H1 (cell line): ENCODE results near the gene ALPK3. TPM values are rescaled to one million over a fixed set of nuclear protein-coding genes. Genes with fewer than 3 reads are reported as not detected.

Experiments
- CTCF ChIA-PET: fragments of 300-600 bp; sonication (Branson Sonifier 250); formaldehyde crosslinking; loops from one replicate; lab custom pipeline; 2021; ENCODE audit not compliant: partially characterized antibody; lab: Charles Lee
- POLR2A ChIA-PET: fragments of 300-600 bp; sonication (Branson Sonifier 250); formaldehyde crosslinking; loops from one replicate; lab custom pipeline; 2021; ENCODE audit warnings: inconsistent platforms; ENCODE audit not compliant: partially characterized antibody; lab: Charles Lee
- DNase-seq, 2 experiments: peaks; one replicate each; pipeline versions ENCODE4 v3.0.0 to v3.0.0-alpha.2; 2010 to 2022; ENCODE audit warnings: low spot score in 2 of 2, low read depth in 1 of 2, mixed read lengths in 1 of 2
- FAIRE-seq: peaks from 2 replicates; lab custom pipeline; 2011; peaks lifted over from hg19 to GRCh38; lab: Jason Lieb, UNC
- H2AFZ ChIP-seq: 2 replicates; pipeline ENCODE4 v1.8.1; 2012; ENCODE audit warnings: low read length, inconsistent platforms
- H2AK5ac ChIP-seq: 2 replicates; pipeline ENCODE4 v1.6.1; 2013; ENCODE audit warnings: low read depth, low read length
- H2BK120ac ChIP-seq: replicated peaks from 2 replicates; pipeline ENCODE3; 2013; ENCODE audit warnings: low read depth, low read length, inconsistent platforms
- H2BK12ac ChIP-seq: 2 replicates; pipeline ENCODE4 v1.6.1; 2013; ENCODE audit warnings: low read depth, low read length
- H2BK15ac ChIP-seq: 2 replicates; pipeline ENCODE4 v1.6.1; 2013; ENCODE audit warnings: low read length
- H2BK20ac ChIP-seq: 2 replicates; pipeline ENCODE4 v1.6.1; 2013; ENCODE audit warnings: low read length
- H2BK5ac ChIP-seq: 2 replicates; pipeline ENCODE4 v1.6.1; 2013; ENCODE audit warnings: low read depth, low read length
- H3K14ac ChIP-seq: 2 replicates; pipeline ENCODE4 v1.6.1; 2013; ENCODE audit warnings: inconsistent platforms; ENCODE audit not compliant: insufficient read length
- H3K18ac ChIP-seq: 2 replicates; pipeline ENCODE4 v1.6.1; 2013; ENCODE audit warnings: low read length; ENCODE audit errors: extremely low read depth
- H3K23ac ChIP-seq: 2 replicates; pipeline ENCODE4 v1.6.1; 2013; ENCODE audit warnings: inconsistent platforms; ENCODE audit not compliant: insufficient read length
- H3K23me2 ChIP-seq: 2 replicates; pipeline ENCODE4 v1.6.1; 2013; ENCODE audit warnings: low read depth, low read length
- H3K27ac ChIP-seq: 2 replicates; pipeline ENCODE4 v1.6.1; 2011; ENCODE audit warnings: low read depth, low read length, inconsistent platforms
- H3K27me3 ChIP-seq, 4 experiments: replicated peaks in 1 of 4; 1 replicate in 1 of 4; 2 replicates in 3 of 4; pipeline versions ENCODE4 v1.6.1 to v1.8.1; 2011 to 2013; ENCODE audit warnings: low read length in 3 of 4, mild to moderate bottlenecking in 3 of 4, inconsistent platforms in 2 of 4, mixed read lengths in 2 of 4, moderate library complexity in 1 of 4; ENCODE audit not compliant: control insufficient read depth in 3 of 4, insufficient read depth in 3 of 4; ENCODE audit errors: extremely low read depth in 1 of 4
- H3K36me3 ChIP-seq, 4 experiments: 2 replicates each; pipeline versions ENCODE4 v1.6.1 to v1.8.1; 2011 to 2013; ENCODE audit warnings: mild to moderate bottlenecking in 4 of 4, low read length in 3 of 4, moderate library complexity in 2 of 4, control low read depth in 1 of 4, inconsistent platforms in 1 of 4; ENCODE audit not compliant: insufficient read depth in 4 of 4, control insufficient read depth in 2 of 4
- H3K4ac ChIP-seq: replicated peaks from 2 replicates; pipeline ENCODE3; 2013; ENCODE audit warnings: low read length, low read depth, mixed read lengths, inconsistent platforms; ENCODE audit not compliant: insufficient read length
- H3K4me1 ChIP-seq, 4 experiments: replicated peaks in 1 of 4; 1 replicate in 1 of 4; 2 replicates in 3 of 4; pipeline versions ENCODE4 v1.6.1 to v1.8.1; 2011 to 2013; ENCODE audit warnings: low read length in 3 of 4, inconsistent platforms in 2 of 4, mixed read lengths in 1 of 4; ENCODE audit not compliant: insufficient read depth in 4 of 4, control insufficient read depth in 3 of 4
- H3K4me2 ChIP-seq, 2 experiments: 2 replicates each; pipeline versions ENCODE4 v1.6.1 to v1.8.1; 2011 to 2013; ENCODE audit warnings: low read depth in 2 of 2, low read length in 2 of 2, control low read depth in 1 of 2, inconsistent platforms in 1 of 2, mild to moderate bottlenecking in 1 of 2; ENCODE audit not compliant: insufficient read depth in 1 of 2
- H3K4me3 ChIP-seq, 4 experiments: fragments of 200-600, 300-600 bp in 1 of 4; sonication (generic), shearing (Covaris generic), sonication (Bioruptor Twin) in 1 of 4; 2 replicates each; pipeline versions ENCODE4 v1.5.1 to v1.8.1; 2011 to 2016; ENCODE audit warnings: low read length in 4 of 4, low read depth in 3 of 4, control low read depth in 2 of 4, inconsistent platforms in 2 of 4, mild to moderate bottlenecking in 2 of 4, mixed read lengths in 1 of 4, moderate library complexity in 1 of 4; ENCODE audit not compliant: insufficient read depth in 2 of 4; ENCODE audit errors: extremely low read depth in 1 of 4
- H3K56ac ChIP-seq: replicated peaks from 2 replicates; pipeline ENCODE3; 2013; ENCODE audit warnings: low read depth, mild to moderate bottlenecking, mixed read lengths, low read length, inconsistent platforms; ENCODE audit not compliant: insufficient read length
- H3K79me1 ChIP-seq: 2 replicates; pipeline ENCODE4 v1.6.1; 2013; ENCODE audit warnings: low read depth, low read length, control low read depth
- H3K79me2 ChIP-seq, 2 experiments: 2 replicates each; pipeline versions ENCODE4 v1.6.1 to v1.8.1; 2012 to 2013; ENCODE audit warnings: low read length in 2 of 2, mild to moderate bottlenecking in 2 of 2, inconsistent platforms in 1 of 2; ENCODE audit not compliant: insufficient read depth in 2 of 2, control insufficient read depth in 1 of 2
- H3K9ac ChIP-seq, 4 experiments: replicated peaks in 1 of 4; 1 replicate in 1 of 4; 2 replicates in 3 of 4; pipeline versions ENCODE4 v1.6.1 to v1.8.1; 2011 to 2013; ENCODE audit warnings: low read depth in 3 of 4, low read length in 3 of 4, control low read depth in 2 of 4, mild to moderate bottlenecking in 2 of 4, moderate library complexity in 2 of 4, inconsistent platforms in 1 of 4; ENCODE audit errors: extremely low read depth in 1 of 4
- H3K9me3 ChIP-seq, 2 experiments: 2 replicates each; pipeline versions ENCODE4 v1.6.1 to v1.8.1; 2012 to 2013; ENCODE audit warnings: mild to moderate bottlenecking in 2 of 2, moderate library complexity in 2 of 2, control low read depth in 1 of 2, inconsistent platforms in 1 of 2, low read depth in 1 of 2, low read length in 1 of 2, mixed read lengths in 1 of 2; ENCODE audit not compliant: insufficient read depth in 2 of 2
- H4K20me1 ChIP-seq, 2 experiments: replicated peaks in 1 of 2; 2 replicates each; pipeline versions ENCODE3 to v1.8.1; 2011 to 2013; ENCODE audit warnings: inconsistent platforms in 2 of 2, low read length in 2 of 2, mild to moderate bottlenecking in 1 of 2; ENCODE audit not compliant: insufficient read depth in 2 of 2, control insufficient read depth in 1 of 2
- H4K5ac ChIP-seq: 2 replicates; pipeline ENCODE4 v1.6.1; 2013; ENCODE audit warnings: low read length, low read depth, mixed read lengths, inconsistent platforms; ENCODE audit not compliant: insufficient read length
- H4K8ac ChIP-seq: 2 replicates; pipeline ENCODE4 v1.8.0; 2013; ENCODE audit warnings: mild to moderate bottlenecking, moderate library complexity, low read length, inconsistent platforms; ENCODE audit not compliant: insufficient read depth; ENCODE audit errors: extremely low read depth
- H4K91ac ChIP-seq: replicated peaks from 2 replicates; pipeline ENCODE3; 2013; ENCODE audit warnings: low read length, mixed read lengths, inconsistent platforms; ENCODE audit not compliant: insufficient read length
- CBX5 ChIP-seq: fragments of 300-800, 300-1000 bp; sonication (generic); IDR thresholded peaks from 2 replicates; pipeline ENCODE4 v1.7.1; 2016; ENCODE audit warnings: antibody characterized with exemption, low read length, low read depth
- CHD1 ChIP-seq: IDR thresholded peaks from 2 replicates; pipeline ENCODE4 v1.6.1; 2012; ENCODE audit warnings: low read depth, low read length, improper control_type of control experiment
- CTBP2 ChIP-seq: IDR thresholded peaks from 2 replicates; pipeline ENCODE4 v1.7.0; 2011; ENCODE audit warnings: borderline replicate concordance, mild to moderate bottlenecking, moderate library complexity, mixed read lengths, low read length; ENCODE audit not compliant: insufficient read depth, insufficient read length
- E2F6 ChIP-seq: IDR thresholded peaks from 2 replicates; pipeline ENCODE4 v1.6.1; 2012; ENCODE audit warnings: inconsistent platforms
- HDAC2 ChIP-seq, 2 experiments: fragments of 300-600 bp in 1 of 2; sonication (generic) in 1 of 2; IDR thresholded peaks; 2 replicates each; pipeline ENCODE4 v1.6.1; 2011 to 2012; ENCODE audit warnings: low read depth in 2 of 2, low read length in 2 of 2, mild to moderate bottlenecking in 2 of 2, moderate library complexity in 2 of 2, borderline replicate concordance in 1 of 2, inconsistent platforms in 1 of 2
- KDM1A ChIP-seq: fragments of 200-600, 300-600 bp; sonication (generic); IDR thresholded peaks from 2 replicates; pipeline ENCODE4 v1.7.1; 2016; ENCODE audit warnings: mild to moderate bottlenecking, low read length, borderline replicate concordance
- NANOG ChIP-seq: IDR thresholded peaks from 2 replicates; pipeline ENCODE4 v1.6.1; 2011; ENCODE audit warnings: low read length, low read depth, mild to moderate bottlenecking, inconsistent platforms; ENCODE audit not compliant: insufficient read depth, poor library complexity, severe bottlenecking
- NRF1 ChIP-seq: IDR thresholded peaks from 2 replicates; pipeline ENCODE4 v1.6.1; 2011; ENCODE audit warnings: mild to moderate bottlenecking, low read depth, low read length, improper control_type of control experiment
- POU5F1 ChIP-seq: IDR thresholded peaks from 2 replicates; pipeline ENCODE4 v1.6.1; 2011; ENCODE audit warnings: low read depth, mild to moderate bottlenecking, low read length, moderate library complexity
- SAP30 ChIP-seq: fragments of 300-600 bp; sonication (generic); IDR thresholded peaks from 2 replicates; pipeline ENCODE4 v1.7.1; 2012; ENCODE audit warnings: low read length, moderate library complexity, mild to moderate bottlenecking, inconsistent platforms; ENCODE audit not compliant: insufficient read depth, insufficient replicate concordance
- WGBS, 2 experiments: shearing (Covaris generic) in 1 of 2; methylation state at CpG; one replicate each; pipeline versions ENCODE4 v1.1.6 to v1.1.7; 2013 to 2015; ENCODE audit warnings: low lambda C conversion rate in 2 of 2, mixed read lengths in 2 of 2, inconsistent platforms in 1 of 2, low coverage in 1 of 2, missing lambda C conversion rate in 1 of 2; ENCODE audit not compliant: insufficient replicate concordance in 2 of 2, insufficient coverage in 1 of 2, insufficient read length in 1 of 2; ENCODE audit errors: extremely low coverage in 1 of 2, missing lambda C conversion rate in 1 of 2; 5-methylcytosine and 5-hydroxymethylcytosine counted together
- polyA plus RNA-seq, 7 experiments: library from polyadenylated mRNA; depleted of rRNA in 3 of 7; stranded (reverse) in 5 of 7; unstranded in 2 of 7; fragments of >200 nt in 5 of 7; fragments of 200-250 nt in 2 of 7; gene quantifications; 1 replicate in 5 of 7; 2 replicates in 1 of 7; 4 replicates in 1 of 7; pipeline versions ENCODE4 v1.2.1 to v1.2.3, GENCODE V29; 2011 to 2013; ENCODE audit warnings: missing spikeins in 2 of 7, mixed read lengths in 2 of 7
- total RNA-seq: library from RNA; stranded (reverse); fragmentation: NEBNext Ultra II Directional; extraction: Animal tissue kit (Norgen Biotek cat#: 25700); gene quantifications from 2 replicates; pipeline ENCODE4 v1.2.1, GENCODE V29; 2021

Gene ALPK3
- total and polyA plus RNA-seq, 2 of the 8 experiments (the other 6 are each of a cell fraction or from before 2014, with no cell fraction given), result 4.4 to 19.2 TPM

DNA sequence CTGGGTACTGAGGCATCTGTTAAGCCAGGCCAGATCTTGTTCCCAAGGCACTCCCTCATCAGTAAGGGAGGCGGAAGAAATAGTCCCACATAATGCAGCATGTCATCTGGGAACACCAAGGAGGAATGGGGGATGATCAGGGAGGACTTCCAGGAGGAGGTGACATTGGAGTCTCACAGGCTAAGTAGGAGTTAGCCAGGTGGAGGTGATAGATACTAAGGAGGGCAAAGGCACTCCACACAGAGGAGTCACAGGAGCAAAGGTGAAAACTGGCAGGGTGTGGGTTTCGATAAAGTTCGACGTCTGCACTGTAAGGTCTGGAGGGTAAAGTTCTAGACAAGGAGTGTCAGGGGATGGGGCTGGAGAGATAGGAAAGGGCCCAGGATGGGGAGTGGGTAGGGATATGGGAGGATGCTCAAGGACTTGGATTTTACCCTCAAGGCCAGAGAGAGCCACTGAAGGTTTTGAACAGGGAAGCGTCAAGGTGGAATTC, 73.6 kb downstream of the ALPK3 start:
- no peak overlapping the region for H4K5ac ChIP-seq
- H2BK15ac ChIP-seq, result peak overlapping the region; percentile 40; the same call in 1 of the 2 replicates
- H2BK20ac ChIP-seq, result no peak overlapping the region
- 0 out of 2 replicates have a peak overlapping the region, but pooled peaks have one; percentile 39 for H2BK12ac ChIP-seq
- no peak overlapping the region for H3K27ac ChIP-seq
- H4K91ac ChIP-seq, result peak overlapping the region; percentile 15
- H2BK5ac ChIP-seq, result peak overlapping the region; percentile 55; the same call in 1 of the 2 replicates
- no peak overlapping the region for H3K4ac ChIP-seq
- H3K27me3 ChIP-seq, result 0 out of 7 replicates have a peak, but pooled peaks cover 0 to 3% (median 0%) of the 10 kb centered on the region in 4 experiments
- no peak overlapping the region for H2AK5ac ChIP-seq
- no peaks in the 10 kb centered on the region for H3K79me2 ChIP-seq
- CTCF ChIA-PET, result interaction anchor here (1.0 to 1.3 kb wide), 2 partner anchors 8 to 19 kb away, joined by 3 read pairs; no protein-coding TSS in a partner anchor
- no peak overlapping the region for H4K8ac ChIP-seq
- no peak overlapping the region for H2AFZ ChIP-seq
- peaks cover 0 to 8% (median 1%) of the 10 kb centered on the region in 4 experiments; a peak in 4 of 7 replicates for H3K4me1 ChIP-seq
- H3K14ac ChIP-seq, result no peak overlapping the region
- no peaks in the 10 kb centered on the region for H3K23me2 ChIP-seq
- H3K36me3 ChIP-seq, result no peaks in the 10 kb centered on the region
- TF ChIP-seq NANOG (no peak), NRF1 (no peak), HDAC2 (IDR thresholded peaks at IDR 0.05; ENCODE audit: borderline replicate concordance in 1 of 2, low read depth in 2 of 2, low read length in 2 of 2) (no peak), KDM1A (no peak), E2F6 (no peak), POU5F1 (no peak), CHD1 (no peak), CBX5 (no peak), SAP30 (no peak), CTBP2 (no peak)
- TF ChIP-seq, all 59 proteins: peak for 0
- DNase-seq, result no peak
- no peaks in the 10 kb centered on the region for H3K9me3 ChIP-seq
- no peak overlapping the region for H2BK120ac ChIP-seq
- POLR2A ChIA-PET, result interaction anchor here (0.6 kb wide), 1 partner anchor 159 kb away, joined by 3 read pairs; no protein-coding TSS in a partner anchor
- no peaks in the 10 kb centered on the region for H4K20me1 ChIP-seq
- no peak overlapping the region for H3K4me3 ChIP-seq
- no peak overlapping the region for H3K9ac ChIP-seq
- H3K18ac ChIP-seq, result no peak overlapping the region
- no peak overlapping the region for H3K4me2 ChIP-seq
- no peaks in the 10 kb centered on the region for H3K79me1 ChIP-seq
- no peak for FAIRE-seq
- 91% methylated on average over 5 of the region's 5 CpGs; no CpG with 5 or more reads in 1 of the 2 experiments for WGBS, 2 experiments
- no peak overlapping the region for H3K56ac ChIP-seq
- no peak overlapping the region for H3K23ac ChIP-seq
